IPS-NIHi7 (cell line): Measurements from ENCODE around the gene HES6.
A peak's percentile ranks its signal among the peaks of the same experiment; 100 is the strongest.
"Not testable (repeated sequence)": the region's sequence is repeated elsewhere in the genome, so short reads cannot be mapped to it uniquely, and the experiment has no call there.

Experiments used
- DNase-seq: peaks from one replicate; pipeline ENCODE4 v3.0.0; 2012; ENCODE audit warnings: mixed read lengths; ENCODE audit errors: extremely low spot score

HES6 gene

DNA sequence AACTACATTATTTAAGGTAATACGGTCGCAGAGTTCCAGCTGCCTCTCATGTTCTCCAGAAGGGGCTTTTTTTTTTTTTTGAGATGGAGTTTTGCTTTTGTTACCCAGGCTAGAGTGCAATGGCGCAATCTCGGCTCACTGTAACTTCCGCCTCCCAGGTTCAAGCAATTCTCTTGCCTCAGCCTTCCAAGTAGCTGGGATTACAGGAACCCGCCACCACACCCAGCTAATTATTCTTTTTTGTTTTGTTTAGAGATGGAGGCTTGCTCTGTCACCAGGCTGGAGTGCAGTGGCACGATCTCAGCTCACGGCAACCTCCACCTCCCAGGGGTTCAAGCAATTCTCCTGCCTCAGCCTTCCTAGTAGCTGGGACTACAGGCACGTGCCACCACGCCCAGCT lies 33.6 kb upstream of the HES6 start:
- DNase-seq = not testable (repeated sequence)

DNA sequence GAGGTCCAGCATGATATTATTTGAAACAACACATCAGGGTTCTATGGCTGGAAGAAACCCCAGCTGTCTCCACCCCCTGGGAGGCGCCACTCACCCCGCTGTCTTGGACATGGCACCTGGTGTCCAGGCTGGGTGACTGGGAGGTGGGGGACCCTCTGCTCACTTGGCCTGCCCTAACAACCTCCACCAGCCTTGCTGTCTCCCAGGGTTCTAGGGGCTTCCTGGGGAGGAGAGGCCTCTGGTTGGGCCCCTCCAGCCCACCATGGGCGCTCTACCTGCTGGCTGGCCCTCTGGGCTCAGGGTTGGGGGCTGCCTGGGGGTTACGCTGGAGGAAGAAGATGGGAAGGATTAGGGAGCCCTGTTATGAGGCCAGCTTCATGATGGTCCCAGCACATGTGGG lies 32.3 kb upstream of the HES6 start:
- DNase-seq = no peak

DNA sequence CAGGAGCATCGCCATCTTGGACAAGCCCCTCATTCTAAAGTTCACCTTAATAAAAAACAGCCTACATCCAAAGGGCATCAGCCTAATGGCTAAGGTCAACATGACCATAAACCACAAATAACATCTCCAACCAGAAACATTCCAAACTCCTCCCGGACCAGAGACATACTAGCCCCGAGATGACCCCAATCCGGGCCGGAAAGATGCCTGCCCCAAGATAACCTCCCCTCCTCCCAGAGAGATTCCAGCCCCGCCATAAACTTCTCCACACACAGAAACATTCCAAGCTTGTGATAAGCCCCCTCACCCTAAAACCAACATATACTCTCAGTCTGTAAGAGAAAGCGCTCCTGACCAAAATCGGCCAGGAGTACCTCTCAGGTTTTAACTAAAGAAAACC lies 31.8 kb upstream of the HES6 start:
- DNase-seq = not testable (repeated sequence)

DNA sequence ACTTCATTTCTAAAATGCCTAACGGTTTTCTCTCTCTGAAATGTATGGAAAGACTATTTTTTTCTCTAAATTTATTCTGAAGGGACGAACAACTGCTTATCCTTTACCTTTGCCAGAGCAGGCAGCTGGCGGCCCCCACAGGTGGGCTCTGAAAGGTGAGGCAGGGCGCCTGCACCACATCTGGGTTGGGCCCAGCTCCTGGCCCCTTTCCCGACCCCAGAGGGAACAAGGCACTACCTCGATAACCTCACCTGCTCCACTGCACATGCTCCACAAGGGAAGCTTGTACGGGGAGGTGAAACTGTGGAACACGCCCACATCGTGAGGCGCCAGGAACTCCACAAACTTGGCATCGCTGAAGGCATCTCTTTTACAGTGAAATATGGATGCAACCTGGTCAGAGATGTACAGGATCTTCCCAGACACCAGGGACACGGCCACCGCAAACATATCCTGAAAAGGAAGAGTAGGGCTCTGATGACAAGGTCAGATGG lies 31.3 kb upstream of the HES6 start:
- DNase-seq = no peak

DNA sequence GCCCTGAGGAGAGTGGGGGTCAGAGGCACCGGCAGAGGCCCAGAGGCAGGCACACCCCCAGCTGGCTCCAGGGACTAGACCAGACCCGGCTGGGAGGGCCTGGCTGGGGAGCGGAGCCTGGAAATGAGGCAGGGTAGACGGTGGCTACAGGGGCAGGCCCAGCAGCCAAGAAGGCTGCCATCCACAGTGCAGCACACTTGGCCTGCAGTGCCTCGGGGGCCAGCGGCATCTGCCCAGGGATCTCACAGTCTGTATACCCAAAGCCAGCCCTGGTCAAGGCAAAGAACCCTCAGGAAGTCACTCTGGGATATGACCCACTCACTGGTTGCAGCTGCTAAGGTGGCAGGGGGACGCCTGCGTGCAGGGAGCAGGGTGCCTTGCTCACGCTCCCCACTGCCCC lies 30.8 kb upstream of the HES6 start:
- DNase-seq = no peak

DNA sequence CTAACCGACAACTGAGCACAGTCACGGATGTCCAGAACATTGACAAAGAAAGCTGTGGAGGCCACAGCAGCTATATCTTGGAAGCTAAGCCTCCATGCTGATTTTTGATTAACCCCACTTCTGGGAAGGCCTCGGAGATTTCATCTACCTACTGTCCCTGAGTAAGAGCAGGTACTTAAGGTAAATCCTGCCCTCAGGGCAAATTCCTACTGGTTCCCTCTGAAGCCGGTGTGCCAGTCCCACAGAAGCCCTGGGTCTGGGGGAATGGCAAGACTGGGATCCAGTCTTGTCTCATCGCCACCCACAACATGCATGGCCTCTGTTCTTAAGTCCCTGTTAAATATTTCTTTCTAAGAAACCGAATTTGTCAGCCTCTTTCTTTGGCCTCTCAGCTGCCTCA lies 29.9 kb upstream of the HES6 start:
- no peak for DNase-seq

DNA sequence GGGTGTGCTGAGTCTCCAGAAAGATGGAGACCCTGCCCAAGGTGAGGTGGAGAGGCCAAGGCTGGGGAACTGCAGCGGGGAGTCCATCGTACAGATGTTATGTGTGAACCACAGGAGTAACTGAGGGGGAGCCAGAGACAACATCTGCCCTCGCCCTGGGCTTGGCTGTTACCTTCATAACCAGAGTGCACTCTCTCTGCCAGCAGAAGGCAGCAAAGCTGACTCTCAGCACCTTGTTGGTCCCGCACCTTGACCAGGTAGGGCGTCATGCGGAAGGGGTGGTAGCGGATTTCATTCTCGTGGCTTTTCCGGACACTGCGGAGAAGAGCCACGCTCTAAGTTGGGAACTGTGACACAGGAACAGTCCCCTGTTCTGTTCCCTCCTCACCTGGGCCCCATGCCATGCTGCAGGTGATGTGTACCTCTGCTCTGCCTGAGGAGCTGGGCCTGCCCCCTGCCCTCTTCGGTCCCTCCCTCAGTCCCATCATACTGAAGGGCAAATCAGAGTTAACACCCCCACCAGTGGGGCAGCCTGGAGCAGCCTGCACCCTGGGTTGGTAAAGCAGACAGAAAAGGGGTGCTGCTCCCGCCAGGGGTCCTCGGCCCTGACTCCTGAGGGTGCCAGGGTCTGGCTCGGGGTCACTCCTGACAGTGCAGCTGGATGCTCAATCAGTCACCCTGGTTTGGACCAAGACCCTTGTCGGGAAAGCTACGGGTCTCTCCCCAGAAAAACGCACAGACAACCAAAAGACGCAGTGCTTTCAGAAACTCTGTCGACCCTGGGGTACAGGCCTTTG lies 28.2 kb upstream of the HES6 start:
- DNase-seq = peak; percentile 20

DNA sequence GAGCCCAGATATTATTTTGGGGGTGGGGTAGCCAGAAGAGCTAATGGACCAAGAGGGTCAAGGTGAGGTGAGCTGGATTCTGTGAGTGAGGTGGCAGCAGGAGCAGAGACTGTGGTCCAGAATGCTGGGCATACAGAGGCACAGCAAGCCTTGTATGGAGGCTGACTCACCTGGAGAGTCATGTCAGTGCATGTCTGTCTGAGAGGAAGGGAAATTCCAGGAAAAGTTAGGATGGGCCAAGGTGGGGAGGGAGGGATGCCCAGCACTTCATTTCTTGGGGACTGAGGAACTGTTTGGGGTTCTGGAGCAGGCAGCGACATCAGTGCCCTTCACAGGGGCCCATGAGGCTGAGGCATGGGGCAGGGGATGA lies 27.5 kb upstream of the HES6 start:
- DNase-seq = no peak

DNA sequence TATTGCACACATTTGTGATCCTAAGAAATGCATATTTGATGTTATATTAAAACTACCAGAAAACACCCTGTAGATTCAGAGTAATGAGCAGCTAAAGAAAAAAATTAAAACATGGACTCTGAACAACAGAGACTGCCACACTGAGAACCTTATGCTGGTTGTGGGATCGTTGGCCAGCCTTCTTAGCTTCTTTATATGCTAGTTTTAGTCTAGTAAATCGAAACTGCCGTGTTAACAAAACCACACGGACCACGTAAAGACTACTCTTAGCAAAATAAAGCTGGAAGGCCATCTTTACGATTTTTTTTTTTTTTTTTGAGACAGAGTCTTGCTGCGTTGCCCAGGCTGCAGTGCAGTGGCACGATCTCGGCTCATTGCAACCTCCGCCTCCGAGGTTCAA lies 25.8 kb upstream of the HES6 start:
- no peak for DNase-seq

DNA sequence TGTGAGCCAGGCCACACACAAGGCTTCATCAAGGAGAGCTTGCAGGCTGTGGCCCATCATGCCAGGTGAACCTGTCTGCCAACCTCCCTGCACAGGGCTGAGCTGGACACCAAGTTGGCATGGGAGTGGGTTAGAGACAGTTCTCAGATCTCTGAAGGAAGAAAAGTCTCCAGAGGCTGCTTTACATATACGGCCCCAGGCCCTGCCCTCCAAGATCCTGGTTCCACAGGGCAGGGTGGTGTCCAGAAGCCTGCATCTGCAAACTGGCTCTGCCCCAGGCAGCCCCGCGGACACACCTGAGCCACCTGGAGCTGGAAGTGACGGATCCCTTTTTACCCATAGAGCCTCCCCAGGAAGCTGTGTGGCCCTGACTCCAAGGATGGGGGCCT lies 24.2 kb upstream of the HES6 start:
- DNase-seq = no peak

DNA sequence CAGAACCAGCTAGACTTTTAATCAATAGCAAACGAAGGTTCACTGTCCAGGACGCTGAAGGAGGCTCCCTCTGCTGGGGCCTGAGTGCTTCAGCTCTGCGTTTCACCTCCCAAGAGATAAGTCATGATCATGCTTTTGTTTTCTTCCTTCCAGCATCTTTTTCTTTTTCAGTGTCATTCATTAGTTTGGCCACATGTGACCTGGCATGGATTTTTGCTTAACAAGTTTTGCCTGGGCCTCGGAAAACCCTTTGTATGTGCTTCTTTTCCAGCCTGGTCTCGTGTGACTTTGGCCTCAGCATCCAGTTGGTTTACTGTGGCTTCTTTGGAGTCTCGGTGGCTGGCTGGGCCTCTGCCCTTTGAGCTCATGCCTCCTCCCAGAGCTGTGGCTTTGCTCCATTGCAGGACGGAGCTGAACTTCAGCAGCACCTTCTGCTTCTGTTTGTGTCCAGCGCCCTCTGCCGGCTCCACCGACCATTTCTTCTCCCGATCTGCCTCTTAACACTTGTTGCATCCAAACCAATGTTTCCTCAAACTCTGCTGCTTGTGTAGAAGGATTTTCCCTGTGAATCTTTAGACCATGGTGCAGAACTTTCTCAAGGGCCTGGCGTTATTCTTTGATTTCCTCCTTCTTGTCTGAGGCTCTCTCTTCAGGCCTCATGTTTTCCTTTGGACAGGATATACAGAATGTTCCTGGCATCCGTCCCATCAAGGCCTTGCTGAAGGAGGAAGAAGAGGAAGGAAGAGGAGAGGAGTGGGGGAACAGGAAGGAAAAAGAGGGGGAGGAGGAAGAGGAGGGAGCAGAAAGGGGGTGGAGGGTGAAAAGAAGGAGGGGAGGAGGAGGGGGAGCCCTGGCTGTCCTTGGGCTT lies 23.6 kb upstream of the HES6 start:
- DNase-seq = peak; percentile 89

DNA sequence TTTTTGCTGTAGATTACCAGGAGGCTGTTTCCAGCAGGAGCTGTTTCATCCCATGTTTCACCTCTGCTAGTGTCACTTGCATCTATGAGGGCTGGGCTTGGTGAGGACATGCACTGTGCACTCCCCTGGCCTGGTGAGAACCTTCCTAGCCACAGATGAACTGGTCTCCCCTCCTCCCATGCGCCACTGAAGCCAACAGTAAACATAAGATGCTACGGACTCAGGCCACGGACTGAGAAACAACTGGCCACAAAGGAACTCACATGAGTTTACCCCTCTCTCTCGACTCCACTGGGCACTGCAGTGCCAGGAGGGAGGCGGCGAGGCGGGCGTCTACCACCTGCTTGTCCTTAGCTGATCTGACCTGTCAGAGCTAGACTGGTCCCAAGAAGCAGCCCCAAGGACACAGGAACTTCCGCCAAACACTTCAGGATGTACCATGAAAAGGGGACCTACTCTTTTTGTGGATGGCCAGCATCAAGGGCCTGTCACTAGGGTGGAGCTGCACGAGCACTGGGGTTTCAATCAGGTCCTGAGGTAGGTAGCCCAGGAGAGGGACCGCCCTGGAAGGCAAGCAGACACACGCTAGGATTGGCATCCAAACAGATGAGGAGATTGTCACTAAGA lies 22.8 kb upstream of the HES6 start:
- no peak for DNase-seq

DNA sequence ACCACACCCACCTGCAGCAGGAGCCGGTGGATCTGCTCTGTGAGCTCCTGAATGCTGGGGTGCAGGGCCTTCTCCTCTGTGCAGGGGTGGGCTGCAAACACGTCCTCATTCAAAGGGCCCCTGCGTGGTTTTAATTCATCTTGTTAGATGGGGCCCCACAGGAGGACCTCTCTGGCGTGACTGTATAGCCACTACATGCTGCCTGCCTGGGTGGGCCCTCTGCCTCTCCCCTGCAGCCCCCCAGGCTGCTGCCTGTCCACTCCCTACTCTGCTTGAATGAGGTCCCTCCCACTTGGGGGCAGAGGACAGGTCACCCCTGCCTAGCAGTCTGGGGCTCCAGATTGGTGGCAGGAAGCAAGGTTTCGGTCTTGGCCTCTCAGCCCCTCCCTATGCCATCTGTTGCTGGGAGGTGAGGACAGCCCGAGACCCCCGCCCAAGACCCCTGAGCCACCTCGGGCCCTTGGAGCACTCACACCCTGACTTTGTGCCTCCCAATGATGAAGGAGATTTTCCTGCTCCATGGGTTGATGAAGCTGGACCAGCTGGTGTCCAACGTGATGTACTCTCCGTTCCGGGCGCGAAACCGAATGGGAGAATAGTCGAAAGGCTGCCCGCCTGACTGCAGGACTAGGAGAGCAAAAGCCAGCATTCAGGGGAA lies 22.0 kb upstream of the HES6 start:
- DNase-seq = no peak

DNA sequence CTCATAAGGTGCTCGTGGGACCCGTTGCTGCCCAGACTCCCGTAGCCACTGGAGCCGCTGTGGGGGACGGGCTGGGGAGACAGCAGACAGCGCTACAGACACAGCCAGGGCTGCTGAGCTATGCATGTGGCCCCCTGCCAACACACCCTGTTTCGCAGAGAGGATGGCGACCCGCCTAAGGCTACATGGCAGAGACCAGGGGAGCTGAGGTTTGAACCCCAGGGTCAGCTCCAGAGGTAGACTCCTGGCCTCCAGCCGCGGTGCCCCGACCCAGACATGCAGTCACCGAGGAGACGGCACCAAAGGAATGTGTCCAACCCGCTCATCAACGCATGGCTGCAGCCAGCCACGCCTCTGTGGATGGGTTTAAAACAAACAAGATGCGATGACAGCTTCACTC lies 21.0 kb upstream of the HES6 start:
- no peak for DNase-seq

DNA sequence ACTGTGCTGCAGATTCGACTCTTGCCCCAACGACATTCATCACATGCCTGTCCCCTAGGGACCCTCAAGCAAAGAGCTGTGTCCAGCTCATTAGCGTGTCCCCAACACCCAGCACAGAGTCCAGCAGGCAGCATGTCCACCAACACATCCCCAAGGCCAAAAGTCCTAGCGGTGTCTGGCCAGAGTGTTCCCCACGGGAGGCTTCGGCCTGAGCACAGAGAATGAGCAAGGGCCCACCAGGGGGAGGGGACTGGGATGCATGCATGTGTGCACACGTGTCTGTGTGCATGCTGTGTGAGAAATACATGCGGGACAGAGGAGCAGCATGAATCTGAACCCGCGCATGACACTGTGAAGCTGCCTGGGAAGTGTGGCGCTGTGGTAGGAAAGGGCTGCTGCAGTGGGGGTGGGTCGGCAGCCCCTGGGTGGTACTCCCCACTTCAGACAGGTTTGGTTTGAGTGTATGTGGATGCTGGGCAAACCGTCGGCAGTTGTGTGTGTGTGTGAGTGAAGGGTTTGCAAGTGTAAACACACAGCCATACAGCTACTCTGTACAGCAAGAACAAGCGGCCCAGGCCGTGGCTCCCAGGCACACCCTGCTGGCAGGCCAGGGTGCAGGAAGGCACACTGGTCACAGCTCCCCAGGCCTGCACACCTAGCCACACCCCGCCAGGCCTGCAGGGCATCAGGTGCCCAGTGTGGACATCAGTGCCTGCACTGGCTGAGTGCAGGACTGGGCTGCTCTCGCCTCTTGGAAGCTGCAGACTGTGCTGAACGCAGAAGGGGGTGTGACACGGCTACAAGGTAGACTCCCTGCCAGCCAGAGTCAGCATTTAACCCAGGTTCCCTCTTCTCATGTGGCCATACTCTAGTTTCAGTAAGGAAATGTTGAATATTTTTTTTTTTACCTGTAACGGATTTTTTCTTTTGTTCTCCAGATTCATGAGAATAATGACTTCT lies 19.5 kb upstream of the HES6 start:
- no peak for DNase-seq

DNA sequence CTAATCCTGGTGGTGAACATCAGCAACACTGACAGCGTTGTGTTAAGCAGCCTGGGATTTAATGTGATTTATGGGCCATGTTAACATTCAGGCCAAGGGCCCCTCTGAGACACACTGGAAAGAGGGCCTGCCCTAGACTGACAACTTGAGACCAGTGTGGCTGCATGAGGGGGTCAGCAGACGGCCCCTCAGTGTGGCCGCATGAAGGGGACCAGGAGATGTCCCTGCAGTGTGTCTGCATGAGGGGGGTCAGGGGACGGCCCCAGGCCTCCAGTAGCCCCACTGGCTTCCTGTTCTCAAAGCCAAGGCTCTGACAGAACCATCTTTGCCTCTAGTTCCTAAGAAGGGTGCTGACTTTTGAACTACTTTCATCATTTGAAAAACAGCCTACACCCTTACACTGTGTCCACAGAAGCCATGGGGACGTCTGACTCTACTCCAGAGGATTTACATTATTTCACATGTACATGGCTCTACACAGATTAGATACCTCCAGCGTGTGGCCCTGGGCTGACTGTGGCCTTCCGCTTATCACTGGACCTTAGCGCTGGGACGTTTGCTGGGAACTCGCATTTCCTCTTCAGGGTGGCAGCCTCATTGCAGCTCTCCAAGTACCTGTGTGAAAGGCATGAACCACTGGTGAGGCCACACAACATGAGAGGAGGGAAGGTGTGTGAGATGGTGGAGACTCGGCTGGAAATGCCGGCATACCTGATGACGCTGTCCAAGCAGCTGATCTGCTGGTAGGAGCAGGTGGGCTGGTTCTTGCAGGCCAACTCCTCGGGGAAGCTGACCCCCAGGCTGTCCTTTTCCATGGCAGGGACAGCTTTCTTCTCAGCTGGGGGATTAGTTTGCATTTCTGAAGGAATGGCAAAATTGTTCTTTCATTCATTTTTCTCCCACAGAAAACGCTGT lies 18.2 kb upstream of the HES6 start:
- DNase-seq = no peak

DNA sequence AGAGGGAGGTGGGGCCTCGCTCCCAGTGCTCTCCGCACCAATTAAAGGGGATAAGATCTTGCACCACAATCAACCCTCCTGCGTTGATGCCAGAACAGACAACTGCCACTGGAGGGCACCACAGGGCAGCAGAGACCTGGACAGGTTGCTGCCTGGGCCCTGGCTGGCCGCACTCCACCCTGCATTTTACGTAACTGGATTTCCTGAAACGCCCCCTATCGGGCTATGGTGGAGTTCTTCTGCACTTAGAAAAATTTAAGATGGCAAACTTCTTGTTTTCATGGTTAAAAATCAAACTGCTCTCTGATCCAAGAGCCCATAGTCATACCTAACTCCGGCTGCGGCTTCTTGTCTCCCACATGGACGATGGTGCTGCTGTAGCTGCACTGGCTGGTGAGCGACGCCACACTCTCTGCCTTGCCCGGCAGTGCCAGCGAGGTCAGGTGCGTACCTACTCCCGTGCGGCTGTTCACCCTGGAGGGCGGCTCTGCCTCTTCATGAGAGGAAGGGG lies 16.8 kb upstream of the HES6 start:
- peak; percentile 97 for DNase-seq

DNA sequence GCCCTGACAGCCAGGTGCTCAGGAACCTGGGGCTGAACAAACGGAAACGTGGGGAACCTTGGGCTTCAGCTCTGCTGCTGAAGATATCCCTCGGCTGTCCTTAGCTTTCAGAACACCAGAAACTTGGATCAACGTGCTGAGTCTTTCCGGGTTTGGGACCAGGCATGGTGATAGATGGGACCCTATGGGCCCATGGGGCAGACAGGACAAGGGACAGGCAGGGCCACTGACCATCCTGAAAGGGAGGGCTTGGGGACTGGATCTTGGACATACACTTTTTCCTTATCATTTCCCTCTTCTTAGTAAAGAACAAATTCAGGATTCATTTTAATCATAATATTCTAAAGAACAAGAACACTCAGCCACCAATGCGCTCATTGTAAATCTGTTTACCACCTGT lies 16.3 kb upstream of the HES6 start:
- no peak for DNase-seq

DNA sequence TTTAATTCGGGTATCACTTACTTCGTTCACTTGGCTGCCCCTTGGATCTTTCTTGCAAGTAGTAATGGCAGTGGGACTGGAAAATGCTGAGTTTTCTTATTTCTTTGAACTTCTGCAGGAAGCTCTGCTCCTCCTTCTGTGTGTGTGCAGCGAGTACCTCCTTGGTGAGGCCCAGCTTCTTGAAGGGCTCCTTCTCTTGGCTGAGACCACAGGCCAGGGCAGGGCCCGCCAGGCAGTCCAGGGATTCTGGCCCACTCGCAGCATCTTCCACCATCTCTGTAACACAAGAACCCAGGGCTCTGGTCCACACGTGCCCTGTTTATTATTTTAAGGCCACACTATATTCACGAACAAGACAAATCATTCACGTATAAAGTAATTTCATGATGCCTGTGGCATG lies 15.8 kb upstream of the HES6 start:
- no peak for DNase-seq

DNA sequence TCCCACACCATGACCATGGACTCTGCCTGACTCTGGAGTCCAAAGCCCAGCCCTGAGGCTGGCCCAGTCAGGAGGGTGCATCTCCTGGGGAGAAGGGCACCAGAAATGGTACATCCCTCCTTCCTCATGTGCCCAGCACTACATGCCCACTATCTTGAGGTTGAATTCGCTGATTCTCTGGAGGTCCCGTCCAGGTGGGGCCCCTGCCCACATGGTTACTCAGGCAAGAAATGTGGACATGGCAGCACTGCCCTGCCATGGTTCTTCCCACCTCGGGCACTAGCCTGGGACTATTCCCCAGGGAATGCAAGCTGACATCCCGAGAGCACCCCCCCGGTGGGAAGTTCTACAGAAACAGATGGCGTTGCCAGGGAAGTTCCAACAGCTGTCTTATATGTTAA lies 15.3 kb upstream of the HES6 start:
- no peak for DNase-seq
